HCT116 (cell line): ENCODE data around the gene IRX2. TPM values are rescaled to one million over a fixed set of nuclear protein-coding genes. Genes with fewer than 3 reads are reported as not detected.

ENCODE experiments used
- ATAC-seq: fragments of 200-7000 bp; cut with Tn5 transposase; 2 replicates; pipeline ENCODE4 v1.9.1; 2020; ENCODE audit warnings: mild to moderate bottlenecking, moderate library complexity
- BruUV-seq: library from RNA; stranded (reverse); fragments of 400-500 nt; replicated peaks from 2 replicates; lab custom pipeline; 2021; lab: Mats Ljungman, UMichigan
- CTCF ChIA-PET: fragments of 300-600 bp; sonication (Branson Sonifier 250); formaldehyde crosslinking; loops from one replicate; lab custom pipeline; 2021; ENCODE audit warnings: antibody characterized with exemption; lab: Charles Lee
- POLR2A ChIA-PET: fragments of 300-600, 350-600 bp; sonication (Branson Sonifier 250); formaldehyde crosslinking; loops from one replicate; lab custom pipeline; 2021; ENCODE audit warnings: antibody characterized with exemption; lab: Charles Lee
- RAD21 ChIA-PET, 2 experiments: fragments of 300-600 bp; sonication (Branson Sonifier 250); formaldehyde crosslinking; loops; one replicate each; lab custom pipeline; 2023; ENCODE audit warnings: low total read pairs in 2 of 2; ENCODE audit not compliant: uncharacterized antibody in 2 of 2, unreplicated experiment in 2 of 2, low non-redundant PET in 1 of 2; lab: Charles Lee
- DNase-seq: peaks from one replicate; pipeline ENCODE4 v3.0.0-alpha.2; 2010; ENCODE audit warnings: low read depth, low spot score
- H2AFZ ChIP-seq: fragments of 200-600 bp; shearing (Covaris generic), sonication (generic); 2 replicates; pipeline ENCODE4 v1.6.1; 2017; ENCODE audit warnings: low read depth, mixed run types, mixed read lengths, antibody characterized with exemption, low read length; ENCODE audit not compliant: poor library complexity, severe bottlenecking
- H3K27ac ChIP-seq: 2 replicates; pipeline ENCODE4 v1.5.1; 2012; ENCODE audit warnings: low read depth, low read length
- H3K27me3 ChIP-seq: fragments of 200-600 bp; sonication (generic); 2 replicates; pipeline ENCODE4 v1.6.1; 2016; ENCODE audit warnings: mixed run types, low read length, mixed read lengths; ENCODE audit not compliant: insufficient read depth
- H3K36me3 ChIP-seq, 2 experiments: fragments of 200-500 bp in 1 of 2; fragments of 200-600 bp in 1 of 2; sonication (Bioruptor generic) in 1 of 2; sonication (generic) in 1 of 2; 2 replicates each; pipeline versions ENCODE4 v1.5.1 to v1.6.1; 2014 to 2016; ENCODE audit warnings: low read length in 2 of 2, inconsistent platforms in 1 of 2, mixed read lengths in 1 of 2, mixed run types in 1 of 2; ENCODE audit not compliant: insufficient read depth in 2 of 2, control insufficient read depth in 1 of 2
- H3K4me1 ChIP-seq, 2 experiments: fragments of 200-600 bp in 1 of 2; sonication (generic) in 1 of 2; 2 replicates each; pipeline versions ENCODE4 v1.5.1 to v1.6.1; 2012 to 2017; ENCODE audit warnings: low read length in 2 of 2, inconsistent platforms in 1 of 2, mild to moderate bottlenecking in 1 of 2, mixed read lengths in 1 of 2, mixed run types in 1 of 2, moderate library complexity in 1 of 2; ENCODE audit not compliant: insufficient read depth in 2 of 2, control insufficient read depth in 1 of 2
- H3K4me2 ChIP-seq: fragments of 200-600 bp; sonication (generic); 2 replicates; pipeline ENCODE4 v1.6.1; 2017; ENCODE audit warnings: mixed run types, low read length, mixed read lengths
- H3K4me3 ChIP-seq, 2 experiments: fragments of 200-600 bp in 1 of 2; sonication (generic) in 1 of 2; replicated peaks in 1 of 2; 2 replicates each; pipeline ENCODE4 v1.5.1; 2011 to 2016; ENCODE audit warnings: low read length in 2 of 2, control low read depth in 1 of 2, low read depth in 1 of 2, mild to moderate bottlenecking in 1 of 2, mixed read lengths in 1 of 2, mixed run types in 1 of 2
- H3K79me2 ChIP-seq: fragments of 200-600 bp; sonication (generic); 2 replicates; pipeline ENCODE4 v1.6.1; 2017; ENCODE audit warnings: mild to moderate bottlenecking, mixed run types, low read length, moderate library complexity, mixed read lengths; ENCODE audit not compliant: insufficient read depth
- H3K9ac ChIP-seq: fragments of 200-600 bp; sonication (generic); 2 replicates; pipeline ENCODE4 v1.6.1; 2016; ENCODE audit warnings: low read length, mixed read lengths
- H3K9me2 ChIP-seq: fragments of 200-600 bp; sonication (generic), shearing (Covaris generic); 2 replicates; pipeline ENCODE4 v1.6.1; 2017; ENCODE audit warnings: mixed run types, mild to moderate bottlenecking, moderate library complexity; ENCODE audit not compliant: insufficient read depth
- H3K9me3 ChIP-seq, 2 experiments: fragments of 200-500 bp in 1 of 2; fragments of 200-600 bp in 1 of 2; sonication (Bioruptor generic) in 1 of 2; sonication (generic) in 1 of 2; 2 replicates each; pipeline ENCODE4 v1.6.1; 2014 to 2017; ENCODE audit warnings: low read length in 2 of 2, mixed read lengths in 2 of 2, inconsistent platforms in 1 of 2, low read depth in 1 of 2, mild to moderate bottlenecking in 1 of 2, mixed run types in 1 of 2, moderate library complexity in 1 of 2; ENCODE audit not compliant: control insufficient read depth in 1 of 2, insufficient read depth in 1 of 2
- H4K20me1 ChIP-seq: fragments of 200-600 bp; sonication (generic), shearing (Covaris generic); 2 replicates; pipeline ENCODE4 v1.6.1; 2017; ENCODE audit warnings: mixed run types, mild to moderate bottlenecking, moderate library complexity; ENCODE audit not compliant: insufficient read depth
- CEBPB ChIP-seq: IDR thresholded peaks from 2 replicates; pipeline ENCODE4 v1.6.1; 2012; ENCODE audit warnings: low read depth
- POLR2A ChIP-seq: IDR thresholded peaks from 2 replicates; pipeline ENCODE4 v1.7.0; 2011; ENCODE audit warnings: borderline replicate concordance; ENCODE audit not compliant: insufficient read depth, insufficient read length; ENCODE audit errors: extremely low read depth
- POLR2AphosphoS5 ChIP-seq: IDR thresholded peaks from 2 replicates; pipeline ENCODE4 v1.6.1; 2011; ENCODE audit warnings: mild to moderate bottlenecking, low read depth, low read length, moderate library complexity
- RAD21 ChIP-seq: IDR thresholded peaks from 2 replicates; pipeline ENCODE4 v1.6.1; 2012; ENCODE audit warnings: low read depth, mild to moderate bottlenecking
- SP1 ChIP-seq: IDR thresholded peaks from 2 replicates; pipeline ENCODE4 v1.6.1; 2012; ENCODE audit warnings: low read depth
- TCF7L2 ChIP-seq: IDR thresholded peaks from 2 replicates; pipeline ENCODE4 v1.7.0; 2011; ENCODE audit warnings: borderline replicate concordance, inconsistent platforms; ENCODE audit not compliant: insufficient read depth, insufficient read length; ENCODE audit errors: extremely low read depth
- YY1 ChIP-seq: IDR thresholded peaks from 2 replicates; pipeline ENCODE4 v1.6.1; 2011; ENCODE audit warnings: low read length, low read depth, moderate library complexity, mild to moderate bottlenecking; ENCODE audit not compliant: insufficient replicate concordance; ENCODE audit errors: extremely low read depth
- intact Hi-C: fragments of 100-400 bp; cut with micrococcal nuclease; formaldehyde crosslinking; loops from 2 replicates; pipeline ENCODE4 v1.10.0; 2022
- total RNA-seq: library from RNA; stranded (reverse); gene quantifications from one replicate; pipeline ENCODE4 v1.2.1, GENCODE V29; 2021; ENCODE audit not compliant: unreplicated experiment
- TF ChIP-seq, protein P1 (sequence below): IDR thresholded peaks from 2 replicates; pipeline ENCODE4 v1.6.1; 2012; ENCODE audit warnings: low read depth
- TF ChIP-seq, protein P2 (sequence below): IDR thresholded peaks from 2 replicates; pipeline ENCODE4 v1.6.1; 2011; ENCODE audit warnings: mild to moderate bottlenecking, low read length, moderate library complexity; ENCODE audit not compliant: insufficient replicate concordance; ENCODE audit errors: extremely low read depth

IRX2 gene
- total RNA-seq, 1 experiment from 2014 or later = not detected

DNA sequence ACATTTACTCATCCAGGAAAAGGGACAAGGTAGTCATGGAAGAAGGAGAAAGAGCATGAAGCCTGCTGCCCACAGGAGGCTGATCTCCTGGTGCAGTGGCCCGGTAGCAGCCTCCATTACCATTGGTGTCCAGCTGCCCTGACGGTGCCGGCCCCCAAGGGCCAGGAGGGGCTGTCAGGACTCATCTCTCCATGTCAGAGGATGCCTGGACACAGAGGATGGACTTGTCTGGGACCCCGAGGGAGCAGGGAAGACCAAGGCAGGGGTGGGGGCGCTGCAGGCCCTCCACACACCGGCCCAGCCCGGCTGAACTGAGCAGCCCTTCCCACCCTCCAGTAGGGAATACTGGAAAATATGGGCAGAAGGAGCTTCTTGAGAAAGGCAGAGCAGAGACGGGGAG is 52.2 kb downstream of the IRX2 start:
- H3K79me2 ChIP-seq = no peaks in the 10 kb centered on the region
- no peaks in the 10 kb centered on the region for H3K36me3 ChIP-seq
- no peaks in the 10 kb centered on the region for H4K20me1 ChIP-seq
- H3K4me2 ChIP-seq = no peak overlapping the region
- no peak overlapping the region for H2AFZ ChIP-seq
- intact Hi-C loops = no loop called here
- RAD21 ChIA-PET = no interaction called here
- H3K4me3 ChIP-seq = no peak overlapping the region
- POLR2A ChIA-PET = no interaction called here
- H3K27me3 ChIP-seq = no peaks in the 10 kb centered on the region
- no peaks in the 10 kb centered on the region for H3K4me1 ChIP-seq
- H3K9me3 ChIP-seq = peaks cover 0 to 9% of the 10 kb centered on the region in 2 experiments; a peak in 2 of 4 replicates
- ATAC-seq (no peak), DNase-seq (no peak)
- no peak overlapping the region for H3K27ac ChIP-seq
- CTCF ChIA-PET = no interaction called here
- no TSS peak for BruUV-seq
- H3K9me2 ChIP-seq = no peaks in the 10 kb centered on the region
- H3K9ac ChIP-seq = no peak overlapping the region
- no peak for TF ChIP-seq SP1
- TF ChIP-seq TCF7L2 = no peak
- no peak for TF ChIP-seq POLR2A
- TF ChIP-seq YY1 = no peak
- TF ChIP-seq, protein P1, sequence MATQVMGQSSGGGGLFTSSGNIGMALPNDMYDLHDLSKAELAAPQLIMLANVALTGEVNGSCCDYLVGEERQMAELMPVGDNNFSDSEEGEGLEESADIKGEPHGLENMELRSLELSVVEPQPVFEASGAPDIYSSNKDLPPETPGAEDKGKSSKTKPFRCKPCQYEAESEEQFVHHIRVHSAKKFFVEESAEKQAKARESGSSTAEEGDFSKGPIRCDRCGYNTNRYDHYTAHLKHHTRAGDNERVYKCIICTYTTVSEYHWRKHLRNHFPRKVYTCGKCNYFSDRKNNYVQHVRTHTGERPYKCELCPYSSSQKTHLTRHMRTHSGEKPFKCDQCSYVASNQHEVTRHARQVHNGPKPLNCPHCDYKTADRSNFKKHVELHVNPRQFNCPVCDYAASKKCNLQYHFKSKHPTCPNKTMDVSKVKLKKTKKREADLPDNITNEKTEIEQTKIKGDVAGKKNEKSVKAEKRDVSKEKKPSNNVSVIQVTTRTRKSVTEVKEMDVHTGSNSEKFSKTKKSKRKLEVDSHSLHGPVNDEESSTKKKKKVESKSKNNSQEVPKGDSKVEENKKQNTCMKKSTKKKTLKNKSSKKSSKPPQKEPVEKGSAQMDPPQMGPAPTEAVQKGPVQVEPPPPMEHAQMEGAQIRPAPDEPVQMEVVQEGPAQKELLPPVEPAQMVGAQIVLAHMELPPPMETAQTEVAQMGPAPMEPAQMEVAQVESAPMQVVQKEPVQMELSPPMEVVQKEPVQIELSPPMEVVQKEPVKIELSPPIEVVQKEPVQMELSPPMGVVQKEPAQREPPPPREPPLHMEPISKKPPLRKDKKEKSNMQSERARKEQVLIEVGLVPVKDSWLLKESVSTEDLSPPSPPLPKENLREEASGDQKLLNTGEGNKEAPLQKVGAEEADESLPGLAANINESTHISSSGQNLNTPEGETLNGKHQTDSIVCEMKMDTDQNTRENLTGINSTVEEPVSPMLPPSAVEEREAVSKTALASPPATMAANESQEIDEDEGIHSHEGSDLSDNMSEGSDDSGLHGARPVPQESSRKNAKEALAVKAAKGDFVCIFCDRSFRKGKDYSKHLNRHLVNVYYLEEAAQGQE = no peak
- no peak for TF ChIP-seq CEBPB
- TF ChIP-seq POLR2AphosphoS5 = no peak
- no peak for TF ChIP-seq RAD21
- TF ChIP-seq, protein P2, sequence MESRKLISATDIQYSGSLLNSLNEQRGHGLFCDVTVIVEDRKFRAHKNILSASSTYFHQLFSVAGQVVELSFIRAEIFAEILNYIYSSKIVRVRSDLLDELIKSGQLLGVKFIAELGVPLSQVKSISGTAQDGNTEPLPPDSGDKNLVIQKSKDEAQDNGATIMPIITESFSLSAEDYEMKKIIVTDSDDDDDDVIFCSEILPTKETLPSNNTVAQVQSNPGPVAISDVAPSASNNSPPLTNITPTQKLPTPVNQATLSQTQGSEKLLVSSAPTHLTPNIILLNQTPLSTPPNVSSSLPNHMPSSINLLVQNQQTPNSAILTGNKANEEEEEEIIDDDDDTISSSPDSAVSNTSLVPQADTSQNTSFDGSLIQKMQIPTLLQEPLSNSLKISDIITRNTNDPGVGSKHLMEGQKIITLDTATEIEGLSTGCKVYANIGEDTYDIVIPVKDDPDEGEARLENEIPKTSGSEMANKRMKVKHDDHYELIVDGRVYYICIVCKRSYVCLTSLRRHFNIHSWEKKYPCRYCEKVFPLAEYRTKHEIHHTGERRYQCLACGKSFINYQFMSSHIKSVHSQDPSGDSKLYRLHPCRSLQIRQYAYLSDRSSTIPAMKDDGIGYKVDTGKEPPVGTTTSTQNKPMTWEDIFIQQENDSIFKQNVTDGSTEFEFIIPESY = no peak
